ENCODE results near the gene ASPG. TPM values are rescaled to one million over a fixed set of nuclear protein-coding genes. Genes with fewer than 3 reads are reported as not detected.

ASPG gene
- total and polyA plus RNA-seq, 2 of the 13 experiments (the other 11 are each of a cell fraction or from before 2014, with no cell fraction given): not detected

DNA sequence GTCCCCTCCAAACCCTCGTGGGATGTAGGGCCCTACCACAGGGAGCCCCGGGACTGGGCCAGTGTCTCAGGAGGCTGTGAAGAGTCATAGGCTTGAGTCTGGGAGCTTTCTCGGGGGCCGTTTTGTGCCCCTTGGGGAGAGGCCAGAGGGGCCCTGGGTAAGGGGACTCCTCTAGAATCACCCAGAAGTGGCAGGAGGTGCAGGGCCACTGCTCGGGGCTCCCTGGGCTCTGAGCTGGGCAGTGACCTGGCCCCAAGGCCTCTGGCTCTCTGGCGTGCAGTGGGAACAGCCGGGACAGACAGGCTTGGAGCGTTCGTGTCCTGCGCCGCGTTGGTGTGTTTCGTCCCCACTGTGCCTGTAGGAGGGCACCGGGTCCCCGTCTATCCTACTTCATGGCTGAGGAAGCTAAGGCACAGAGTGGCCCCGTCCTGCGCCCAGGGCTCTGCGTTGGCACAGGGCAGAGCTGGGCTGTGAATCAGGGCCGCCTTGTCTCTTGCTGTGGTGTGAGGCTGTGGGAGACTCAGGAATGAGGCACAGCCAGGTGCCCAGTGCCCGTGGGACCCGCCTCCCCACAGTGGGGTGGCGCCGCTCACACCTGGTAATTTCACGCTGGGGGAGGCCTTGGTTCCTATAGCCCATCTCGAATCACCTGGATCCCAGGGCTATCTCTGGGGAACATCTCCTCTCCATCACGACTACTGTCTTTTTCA lies 29.1 kb downstream of the ASPG start:
- no peak overlapping the region for H3K4me3 ChIP-seq (replicated peaks in 1 of 3; ENCODE audit: insufficient read depth in 1 of 3, low read depth in 2 of 3, low read length in 3 of 3)
- no peaks in the 10 kb centered on the region for H3K4me1 ChIP-seq (ENCODE audit: insufficient read depth, low read length)
- whole genome bisulfite sequencing (ENCODE audit: low lambda C conversion rate): 0% methylated on average over 8 of the region's 26 CpGs
- in situ Hi-C loops (cut with HindIII; ENCODE audit: extremely low pct_ligation_motif_present, low pct_unique_long_range_greater_than_20kb) (no loop called here), intact Hi-C loops (cut with micrococcal nuclease; ENCODE audit: unreplicated experiment) (no loop called here)
- H2AFZ ChIP-seq (ENCODE audit: low read length): no peak overlapping the region
- POLR2A ChIA-PET: no interaction called here
- H3K36me3 ChIP-seq (replicated peaks in 1 of 2; ENCODE audit: control insufficient read depth in 1 of 2, insufficient read depth in 2 of 2, low read length in 2 of 2): no peaks in the 10 kb centered on the region
- H3K27ac ChIP-seq (ENCODE audit: extremely low read length, insufficient read depth, low read length): no peak overlapping the region
- no peaks in the 10 kb centered on the region for H3K79me2 ChIP-seq (ENCODE audit: insufficient read depth, low read length)
- no peaks in the 10 kb centered on the region for H3K9me3 ChIP-seq (ENCODE audit: low read length)
- no peak overlapping the region for H3K4me2 ChIP-seq (ENCODE audit: low read depth, low read length)
- TF ChIP-seq, protein P1, sequence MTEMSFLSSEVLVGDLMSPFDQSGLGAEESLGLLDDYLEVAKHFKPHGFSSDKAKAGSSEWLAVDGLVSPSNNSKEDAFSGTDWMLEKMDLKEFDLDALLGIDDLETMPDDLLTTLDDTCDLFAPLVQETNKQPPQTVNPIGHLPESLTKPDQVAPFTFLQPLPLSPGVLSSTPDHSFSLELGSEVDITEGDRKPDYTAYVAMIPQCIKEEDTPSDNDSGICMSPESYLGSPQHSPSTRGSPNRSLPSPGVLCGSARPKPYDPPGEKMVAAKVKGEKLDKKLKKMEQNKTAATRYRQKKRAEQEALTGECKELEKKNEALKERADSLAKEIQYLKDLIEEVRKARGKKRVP (CRISPR knock-in tag; IDR thresholded peaks at IDR 0.05): no peak
- TF ChIP-seq ZNF274 (CRISPR knock-in tag; IDR thresholded peaks at IDR 0.05) (no peak), MAFK (conservative IDR thresholded peaks at IDR 0.05 in 1 of 2, IDR thresholded peaks at IDR 0.05 in 1 of 2; ENCODE audit: low read length in 2 of 2) (no peak), ONECUT2 (CRISPR knock-in tag; IDR thresholded peaks at IDR 0.05) (no peak), ZNF547 (CRISPR knock-in tag; IDR thresholded peaks at IDR 0.05) (no peak), ZNF777 (CRISPR knock-in tag; IDR thresholded peaks at IDR 0.05) (no peak), TAF1 (CRISPR knock-in tag; IDR thresholded peaks at IDR 0.05) (no peak), AHR (CRISPR knock-in tag; IDR thresholded peaks at IDR 0.05) (no peak), SALL1 (CRISPR knock-in tag; IDR thresholded peaks at IDR 0.05) (no peak), ZNF329 (CRISPR knock-in tag; IDR thresholded peaks at IDR 0.05; ENCODE audit: low read depth) (no peak), SETDB1 (CRISPR knock-in tag; IDR thresholded peaks at IDR 0.05; ENCODE audit: borderline replicate concordance) (no peak)
- TF ChIP-seq, protein P2, sequence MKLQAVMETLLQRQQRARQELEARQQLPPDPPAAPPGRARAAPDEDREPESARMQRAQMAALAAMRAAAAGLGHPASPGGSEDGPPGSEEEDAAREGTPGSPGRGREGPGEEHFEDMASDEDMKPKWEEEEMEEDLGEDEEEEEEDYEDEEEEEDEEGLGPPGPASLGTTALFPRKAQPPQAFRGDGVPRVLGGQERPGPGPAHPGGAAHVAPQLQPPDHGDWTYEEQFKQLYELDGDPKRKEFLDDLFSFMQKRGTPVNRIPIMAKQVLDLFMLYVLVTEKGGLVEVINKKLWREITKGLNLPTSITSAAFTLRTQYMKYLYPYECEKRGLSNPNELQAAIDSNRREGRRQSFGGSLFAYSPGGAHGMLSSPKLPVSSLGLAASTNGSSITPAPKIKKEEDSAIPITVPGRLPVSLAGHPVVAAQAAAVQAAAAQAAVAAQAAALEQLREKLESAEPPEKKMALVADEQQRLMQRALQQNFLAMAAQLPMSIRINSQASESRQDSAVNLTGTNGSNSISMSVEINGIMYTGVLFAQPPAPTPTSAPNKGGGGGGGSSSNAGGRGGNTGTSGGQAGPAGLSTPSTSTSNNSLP (IDR thresholded peaks at IDR 0.05; ENCODE audit: low read depth, low read length): no peak
- no peak overlapping the region for H3K9ac ChIP-seq (ENCODE audit: insufficient read depth, low read depth, low read length)
- FAIRE-seq: no peak
- BruUV-seq (replicated peaks): no TSS peak
- CTCF ChIA-PET (ENCODE audit: low intra/inter-chr PET ratio, low total read pairs): no interaction called here
- no peak for ATAC-seq
- peaks cover 4 to 27% of the 10 kb centered on the region in 2 experiments for H3K27me3 ChIP-seq (ENCODE audit: control insufficient read depth in 1 of 2, insufficient read depth in 2 of 2, low read length in 2 of 2)
- DNase-seq (ENCODE audit: low spot score): no peak
- H4K20me1 ChIP-seq (ENCODE audit: insufficient read depth, low read length): no peaks in the 10 kb centered on the region

All from HepG2 (cell line).